Astrocyte of the cerebellum (primary cell): Measurements from ENCODE around the gene GPX6.

Experiments used
- DNase-seq: peaks from one replicate; pipeline ENCODE4 v3.0.0-alpha.2; 2011; ENCODE audit warnings: low read depth
- H3K4me3 ChIP-seq: 2 replicates; pipeline ENCODE4 v1.5.1; 2011; ENCODE audit warnings: mild to moderate bottlenecking, low read depth, low read length, moderate library complexity
- CTCF ChIP-seq: IDR thresholded peaks from 2 replicates; pipeline ENCODE4 v1.5.1; 2012; ENCODE audit warnings: low read length, low read depth, moderate library complexity, mild to moderate bottlenecking; ENCODE audit errors: missing control alignments
- in situ Hi-C: cut with HindIII; loops from 2 replicates; pipeline ENCODE4 v1.10.0; 2017; ENCODE audit warnings: low sequenced_read_pairs

GPX6 gene

DNA sequence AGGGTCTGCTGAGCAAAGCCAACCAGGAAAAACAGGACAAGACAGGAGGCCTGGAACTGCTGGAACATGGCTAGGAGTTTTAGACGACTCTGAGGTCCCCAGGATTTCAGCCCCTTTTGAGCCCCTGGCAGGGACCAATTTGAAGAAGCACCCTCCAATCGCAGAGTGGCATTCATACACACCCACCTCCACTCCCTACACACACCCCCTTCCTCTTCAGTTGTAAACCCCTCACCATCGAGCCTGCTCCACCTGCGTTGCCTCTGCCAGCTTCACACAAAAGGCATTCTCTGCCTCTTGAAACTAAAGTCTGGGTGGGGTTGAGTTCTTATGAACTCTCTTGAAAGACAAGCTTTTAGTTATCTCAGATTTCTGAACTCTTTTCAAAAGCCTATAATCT, at the start of gene GPX6:
Gene GPX6, minus strand, starts transcription at position 118 of the 400 bp plus-strand sequence. Its CDS starts 50 bp downstream, at position 68.
- in situ Hi-C loops = no loop called here
- TF ChIP-seq CTCF = no peak
- no peak within 1 kb of the TSS for H3K4me3 ChIP-seq
- no peak for DNase-seq

DNA sequence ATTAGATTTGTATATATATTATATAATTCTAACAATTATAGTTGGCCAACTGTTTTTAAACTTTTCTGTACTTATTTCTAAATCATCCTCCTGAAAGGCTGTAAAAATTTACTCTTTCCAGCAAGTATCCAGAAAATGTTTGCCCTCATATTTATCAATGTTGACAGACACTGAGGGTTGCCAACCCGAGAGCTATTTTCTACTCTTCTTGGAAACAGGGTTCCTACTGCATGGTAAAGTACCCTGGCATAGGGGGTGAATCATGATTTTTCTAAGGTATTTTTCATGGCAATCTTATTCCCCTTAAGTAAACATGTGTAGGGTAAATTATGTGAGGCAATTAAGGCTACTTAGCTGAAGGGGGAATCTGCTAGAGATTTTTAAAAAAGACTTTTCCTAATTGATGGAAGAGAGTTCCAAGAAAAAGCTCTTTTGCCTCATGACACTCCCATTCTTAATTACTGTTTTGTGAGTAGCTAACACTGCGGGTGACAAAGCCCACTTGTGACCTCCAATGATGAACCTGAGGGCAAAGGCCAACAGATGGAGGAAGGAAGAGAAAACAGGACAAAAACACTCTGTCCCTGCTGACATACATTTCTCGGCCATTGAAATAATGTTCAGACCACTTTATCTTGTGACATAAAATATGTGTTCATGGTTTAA, 48.0 kb upstream of the GPX6 start:
- in situ Hi-C loops = no loop called here
- TF ChIP-seq CTCF = no peak
- no peak overlapping the region for H3K4me3 ChIP-seq
- no peak for DNase-seq

DNA sequence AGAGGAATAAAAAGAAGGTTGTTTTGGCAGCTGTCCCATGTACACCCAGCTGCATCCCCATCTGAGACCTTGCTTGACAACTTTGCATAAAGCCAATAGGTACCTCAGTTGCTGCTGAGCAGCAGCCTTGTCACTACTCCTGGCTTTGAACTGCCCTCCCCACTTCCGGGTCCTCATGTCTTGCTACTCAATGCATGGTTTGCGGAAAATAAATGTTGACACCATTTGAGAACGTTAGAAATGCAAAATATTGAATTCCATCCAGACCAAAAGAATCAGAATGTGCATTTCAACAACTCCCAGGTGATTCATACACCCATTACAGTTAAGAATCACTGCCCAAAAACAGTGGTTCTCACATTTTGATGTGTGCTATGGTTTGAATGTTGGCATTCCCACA, 43.0 kb upstream of the GPX6 start:
- in situ Hi-C loops = no loop called here
- TF ChIP-seq CTCF = no peak
- no peak overlapping the region for H3K4me3 ChIP-seq
- no peak for DNase-seq

- no peak overlapping the region for H3K4me3 ChIP-seq
- in situ Hi-C loops = no loop called here
- DNase-seq = no peak
- no peak for TF ChIP-seq CTCF
Observed at GRCh38 chr6:28555136-28555535, 39.5 kb upstream of the GPX6 start.

DNA sequence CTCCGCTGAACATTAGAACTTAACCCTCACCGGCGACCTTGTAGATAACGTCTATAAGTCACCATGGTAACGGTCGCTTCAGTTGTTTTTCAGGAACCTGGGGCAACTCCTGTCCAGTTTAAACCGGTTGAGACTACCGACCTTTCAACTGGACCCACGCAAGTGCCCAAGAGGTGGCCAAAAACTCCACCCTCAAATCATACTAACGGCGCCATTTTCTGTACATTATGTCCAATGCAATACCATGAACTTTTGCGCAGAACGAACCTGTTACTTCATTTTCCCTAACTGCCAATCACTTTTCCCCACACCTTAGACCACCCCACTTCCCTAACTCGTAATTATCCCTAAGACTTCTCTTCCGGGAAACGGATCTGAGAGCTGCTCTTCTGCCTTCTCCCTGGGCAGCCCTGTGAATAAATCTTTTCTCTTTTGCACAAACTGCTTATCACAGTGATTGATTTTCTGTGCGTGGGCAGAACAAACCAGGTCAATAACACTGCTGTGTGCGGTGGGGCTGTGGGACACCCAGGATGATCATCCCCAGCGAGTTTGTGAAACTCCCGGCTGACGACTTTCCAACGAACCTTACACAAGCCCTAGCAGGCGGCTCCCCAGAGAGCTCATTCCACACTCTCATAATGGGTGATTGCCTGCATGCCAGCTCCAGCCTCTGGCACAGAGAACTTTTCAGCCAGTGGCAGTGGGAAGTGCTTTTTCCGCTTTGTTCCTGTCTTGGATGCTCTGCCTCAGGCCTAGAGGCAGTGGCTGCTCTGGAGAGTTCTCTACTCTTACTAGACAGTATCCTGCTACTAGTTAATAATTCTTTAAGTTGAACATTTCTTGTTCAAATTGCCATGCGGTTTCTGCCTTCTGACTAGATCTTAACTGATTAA, 38.6 kb upstream of the GPX6 start:
- peak overlapping the region; percentile 1 for H3K4me3 ChIP-seq
- in situ Hi-C loops = no loop called here
- no peak for DNase-seq
- no peak for TF ChIP-seq CTCF

DNA sequence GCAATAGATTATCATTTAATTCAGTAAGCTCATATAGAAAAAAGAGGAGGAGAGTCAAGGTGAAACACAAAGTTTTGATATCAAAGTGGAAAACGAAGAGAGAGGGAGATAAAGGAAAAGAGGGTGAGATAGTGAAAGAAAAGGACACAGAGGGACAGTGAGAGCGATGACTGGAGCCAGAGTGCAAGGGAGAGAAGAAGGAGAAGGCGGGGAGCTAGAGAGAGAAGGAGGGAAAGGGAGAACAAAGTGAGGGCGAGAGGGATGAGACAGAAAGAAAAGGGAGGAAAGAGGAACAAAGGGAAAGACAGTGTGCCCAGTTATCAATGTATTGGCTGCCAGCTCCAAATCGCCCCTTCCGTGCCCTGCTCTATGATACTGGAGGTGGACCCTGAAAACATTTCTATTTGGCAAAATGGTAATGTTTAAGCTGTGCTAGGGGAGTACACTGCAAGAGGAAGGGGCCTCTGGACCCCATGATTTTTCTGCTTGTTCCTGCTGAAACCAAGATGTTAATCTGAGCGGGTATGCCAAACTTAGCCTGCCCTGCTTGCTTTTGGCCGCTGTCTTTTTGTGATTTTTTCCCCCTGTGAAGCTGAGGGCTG, 37.9 kb upstream of the GPX6 start:
- no peak for TF ChIP-seq CTCF
- H3K4me3 ChIP-seq = peak overlapping the region; percentile 1
- DNase-seq = no peak
- in situ Hi-C loops = no loop called here
